Kidney epithelial cell (primary cell): ENCODE results near the gene ETV5. TPM values are rescaled to one million over a fixed set of nuclear protein-coding genes. Genes with fewer than 3 reads are reported as not detected.

Experiments
- DNase-seq: peaks from one replicate; pipeline ENCODE4 v3.0.0-alpha.2; 2010; ENCODE audit warnings: low read depth
- H3K27me3 ChIP-seq: 2 replicates; pipeline ENCODE4 v1.6.0; 2011; ENCODE audit warnings: low read length; ENCODE audit not compliant: control insufficient read depth, insufficient read depth
- H3K36me3 ChIP-seq: 2 replicates; pipeline ENCODE4 v1.5.1; 2011; ENCODE audit warnings: low read length; ENCODE audit not compliant: control insufficient read depth, insufficient read depth
- H3K4me3 ChIP-seq: 2 replicates; pipeline ENCODE4 v1.5.1; 2011; ENCODE audit warnings: low read depth, mild to moderate bottlenecking, control low read depth, low read length
- total RNA-seq: library from RNA; depleted of rRNA; stranded (reverse); fragments of >200 nt; gene quantifications from 2 replicates; pipeline ENCODE4 v1.2.3, GENCODE V29; 2015
- TF ChIP-seq, protein P1 (sequence below): IDR thresholded peaks from 2 replicates; pipeline ENCODE4 v1.5.1; 2011; ENCODE audit warnings: mild to moderate bottlenecking, moderate library complexity, low read length, control low read depth, inconsistent platforms; ENCODE audit not compliant: insufficient read depth, poor library complexity, severe bottlenecking

Gene ETV5
- total RNA-seq, 1 donor from 2014 or later = 33.1 TPM

DNA sequence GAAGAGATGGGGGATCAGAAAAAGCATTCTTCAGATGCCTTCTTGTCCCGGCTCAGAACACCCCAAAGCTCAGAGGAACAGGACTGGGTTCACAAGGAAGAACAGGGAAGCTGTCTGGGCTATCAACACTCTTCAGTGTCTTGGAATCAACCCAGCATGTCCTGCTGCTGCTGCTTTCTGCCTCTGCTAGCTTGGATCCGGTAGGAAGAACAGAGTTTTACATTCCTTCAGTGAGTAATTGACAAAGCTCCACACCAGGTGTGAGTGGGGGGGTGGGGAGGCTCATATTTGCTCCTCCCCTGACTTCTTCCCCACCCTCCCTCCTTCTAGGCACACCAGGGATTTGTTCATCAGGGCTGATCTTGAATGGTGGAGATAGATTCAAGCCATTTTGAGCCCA, 13.1 kb upstream of the ETV5 start:
- no peak for DNase-seq
- TF ChIP-seq, protein P1, sequence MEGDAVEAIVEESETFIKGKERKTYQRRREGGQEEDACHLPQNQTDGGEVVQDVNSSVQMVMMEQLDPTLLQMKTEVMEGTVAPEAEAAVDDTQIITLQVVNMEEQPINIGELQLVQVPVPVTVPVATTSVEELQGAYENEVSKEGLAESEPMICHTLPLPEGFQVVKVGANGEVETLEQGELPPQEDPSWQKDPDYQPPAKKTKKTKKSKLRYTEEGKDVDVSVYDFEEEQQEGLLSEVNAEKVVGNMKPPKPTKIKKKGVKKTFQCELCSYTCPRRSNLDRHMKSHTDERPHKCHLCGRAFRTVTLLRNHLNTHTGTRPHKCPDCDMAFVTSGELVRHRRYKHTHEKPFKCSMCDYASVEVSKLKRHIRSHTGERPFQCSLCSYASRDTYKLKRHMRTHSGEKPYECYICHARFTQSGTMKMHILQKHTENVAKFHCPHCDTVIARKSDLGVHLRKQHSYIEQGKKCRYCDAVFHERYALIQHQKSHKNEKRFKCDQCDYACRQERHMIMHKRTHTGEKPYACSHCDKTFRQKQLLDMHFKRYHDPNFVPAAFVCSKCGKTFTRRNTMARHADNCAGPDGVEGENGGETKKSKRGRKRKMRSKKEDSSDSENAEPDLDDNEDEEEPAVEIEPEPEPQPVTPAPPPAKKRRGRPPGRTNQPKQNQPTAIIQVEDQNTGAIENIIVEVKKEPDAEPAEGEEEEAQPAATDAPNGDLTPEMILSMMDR = no peak

DNA sequence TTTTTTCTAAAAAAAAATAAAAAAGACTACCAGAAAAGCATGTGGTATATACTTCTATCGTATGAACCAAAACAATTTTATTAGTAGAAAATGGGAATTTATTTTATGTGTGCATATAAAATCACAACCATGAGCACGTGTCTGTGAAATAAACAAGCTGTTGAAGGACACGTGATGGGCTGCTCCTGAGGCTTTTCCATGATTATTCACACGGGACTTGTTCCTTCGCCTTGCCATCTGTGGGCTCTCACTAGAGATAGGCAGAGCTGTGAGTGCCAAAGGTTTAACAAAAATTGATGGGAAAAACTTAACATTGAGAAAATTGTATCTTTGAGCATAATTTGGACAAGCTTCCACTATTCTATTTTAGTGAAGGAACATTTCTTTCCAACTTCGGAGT, 12.4 kb upstream of the ETV5 start:
- no peak for DNase-seq
- TF ChIP-seq, protein P1 = no peak
- Histone ChIP-seq H3K4me3 (no peak overlapping the region), H3K36me3 (no peaks in the 10 kb centered on the region), H3K27me3 (no peaks in the 10 kb centered on the region)

More for the DNA sequence above, 13.1 kb upstream of the ETV5 start:
- H3K36me3 ChIP-seq = no peaks in the 10 kb centered on the region
- H3K4me3 ChIP-seq = no peak overlapping the region
- H3K27me3 ChIP-seq = no peaks in the 10 kb centered on the region

DNA sequence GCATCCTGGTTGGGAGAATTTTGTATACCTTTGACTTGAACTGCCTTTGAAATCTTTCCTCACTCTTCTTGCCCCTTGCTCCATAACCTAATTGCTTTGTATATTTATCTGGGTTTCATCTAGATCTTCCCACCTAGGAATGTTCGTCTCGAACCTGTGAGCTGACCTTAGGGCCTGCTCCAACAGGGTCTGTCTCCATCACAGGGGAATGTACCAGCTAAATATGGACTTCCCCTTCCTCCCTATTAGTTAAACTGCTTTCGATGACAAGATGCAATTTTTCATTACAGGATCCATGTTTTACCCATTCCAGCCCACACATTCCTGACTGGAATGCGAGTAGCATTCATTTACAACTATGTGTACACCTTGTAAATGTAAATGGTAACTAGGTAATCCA, 10.6 kb upstream of the ETV5 start:
- TF ChIP-seq, protein P1 = no peak
- no peaks in the 10 kb centered on the region for H3K27me3 ChIP-seq
- H3K36me3 ChIP-seq = no peaks in the 10 kb centered on the region
- DNase-seq = no peak
- no peak overlapping the region for H3K4me3 ChIP-seq

DNA sequence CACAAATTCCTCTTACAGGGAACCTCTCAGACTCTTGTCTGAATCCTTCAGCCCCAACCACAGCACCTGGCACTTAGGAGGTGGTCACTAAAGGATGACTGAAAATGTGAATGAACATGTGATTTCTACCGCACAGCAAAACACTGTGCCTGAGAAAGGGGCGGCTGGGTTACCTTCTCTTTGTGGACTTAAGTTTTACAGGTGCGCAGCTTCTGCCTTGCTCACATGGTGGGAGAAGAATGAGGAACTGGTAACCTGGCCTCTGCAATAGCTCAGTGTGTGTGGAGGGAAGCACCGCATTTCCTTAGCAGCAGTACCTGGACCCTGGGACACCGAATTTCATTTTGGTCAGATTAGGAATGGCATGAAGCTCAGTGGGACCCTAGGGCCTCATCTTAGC, 9.8 kb upstream of the ETV5 start:
- Histone ChIP-seq H3K4me3 (no peak overlapping the region), H3K36me3 (no peaks in the 10 kb centered on the region), H3K27me3 (no peaks in the 10 kb centered on the region)
- DNase-seq = no peak
- TF ChIP-seq, protein P1 = no peak

DNA sequence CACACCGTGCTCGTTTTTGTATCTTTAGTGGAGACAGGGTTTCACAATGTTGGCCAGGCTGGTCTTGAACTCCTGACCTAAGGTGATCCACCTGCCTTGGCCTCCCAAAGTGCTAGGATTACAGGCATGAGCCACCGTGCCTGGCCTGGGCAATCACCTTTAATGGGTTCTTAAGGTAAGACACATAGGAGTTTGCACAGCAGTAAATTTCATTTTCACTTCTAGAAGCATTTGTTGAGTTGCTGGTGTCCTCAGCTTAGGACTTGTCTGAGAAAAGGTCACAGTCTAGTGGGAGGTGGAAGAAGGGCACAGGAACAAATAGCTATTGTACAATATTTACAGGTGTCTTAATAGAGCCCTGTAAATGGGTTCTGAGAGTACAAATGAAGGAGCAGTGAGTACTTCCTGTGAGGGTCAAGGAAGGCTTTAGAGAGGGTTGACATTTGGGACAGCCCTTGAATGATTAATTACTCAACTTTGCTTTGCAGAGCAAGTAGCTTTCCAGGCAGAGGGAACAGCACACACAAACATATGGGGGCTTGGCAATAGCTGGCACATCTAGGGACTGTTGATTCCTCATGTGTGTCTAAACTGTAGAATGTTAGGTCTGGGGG, 8.7 kb upstream of the ETV5 start:
- DNase-seq = no peak
- TF ChIP-seq, protein P1 = no peak
- Histone ChIP-seq H3K4me3 (no peak overlapping the region), H3K36me3 (no peaks in the 10 kb centered on the region), H3K27me3 (peaks cover 2% of the 10 kb centered on the region)
